Measurements from ENCODE around the gene VPS26A. TPM values are rescaled to one million over a fixed set of nuclear protein-coding genes. Genes with fewer than 3 reads are reported as not detected.

VPS26A gene
- total RNA-seq, 1 donor from 2014 or later: 56.0 TPM

GRCh38 chr10:69201045-69201444, 77.1 kb downstream of the VPS26A start:
- H3K36me3 Mint-ChIP-seq: peaks cover 9% of the 10 kb centered on the region
- H3K4me1 Mint-ChIP-seq (ENCODE audit: unreplicated experiment): no peaks in the 10 kb centered on the region
- no peaks in the 10 kb centered on the region for H3K27me3 Mint-ChIP-seq
- no peak for DNase-seq (ENCODE audit: extremely low spot score, unreplicated experiment)
- TF ChIP-seq CTCF (conservative IDR thresholded peaks at IDR 0.05): no peak
- H3K27ac Mint-ChIP-seq: no peak overlapping the region
- no peaks in the 10 kb centered on the region for H3K9me3 Mint-ChIP-seq
- no peak overlapping the region for H3K4me3 Mint-ChIP-seq

GRCh38 chr10:69202332-69202731, 78.4 kb downstream of the VPS26A start:
- H3K4me1 Mint-ChIP-seq (ENCODE audit: unreplicated experiment): no peaks in the 10 kb centered on the region
- peaks cover 9% of the 10 kb centered on the region for H3K36me3 Mint-ChIP-seq
- H3K27ac Mint-ChIP-seq: no peak overlapping the region
- no peaks in the 10 kb centered on the region for H3K9me3 Mint-ChIP-seq
- no peak for TF ChIP-seq CTCF (conservative IDR thresholded peaks at IDR 0.05)
- no peaks in the 10 kb centered on the region for H3K27me3 Mint-ChIP-seq
- H3K4me3 Mint-ChIP-seq: no peak overlapping the region
- DNase-seq (ENCODE audit: extremely low spot score, unreplicated experiment): no peak

GRCh38 chr10:69208761-69209160, 84.8 kb downstream of the VPS26A start:
- Mint-ChIP-seq H3K36me3 (peaks cover 13% of the 10 kb centered on the region), H3K9me3 (no peaks in the 10 kb centered on the region), H3K27me3 (no peaks in the 10 kb centered on the region), H3K4me3 (no peak overlapping the region), H3K4me1 (ENCODE audit: unreplicated experiment) (no peaks in the 10 kb centered on the region), H3K27ac (no peak overlapping the region)
- DNase-seq (ENCODE audit: extremely low spot score, unreplicated experiment): no peak
- TF ChIP-seq CTCF (conservative IDR thresholded peaks at IDR 0.05): no peak

- TF ChIP-seq CTCF (conservative IDR thresholded peaks at IDR 0.05): no peak
- Mint-ChIP-seq H3K4me3 (no peak overlapping the region), H3K27ac (no peak overlapping the region), H3K36me3 (peaks cover 13% of the 10 kb centered on the region), H3K4me1 (ENCODE audit: unreplicated experiment) (no peaks in the 10 kb centered on the region), H3K27me3 (no peaks in the 10 kb centered on the region), H3K9me3 (no peaks in the 10 kb centered on the region)
- no peak for DNase-seq (ENCODE audit: extremely low spot score, unreplicated experiment)
Observed at GRCh38 chr10:69209787-69210484, 86.0 kb downstream of the VPS26A start.

DNA sequence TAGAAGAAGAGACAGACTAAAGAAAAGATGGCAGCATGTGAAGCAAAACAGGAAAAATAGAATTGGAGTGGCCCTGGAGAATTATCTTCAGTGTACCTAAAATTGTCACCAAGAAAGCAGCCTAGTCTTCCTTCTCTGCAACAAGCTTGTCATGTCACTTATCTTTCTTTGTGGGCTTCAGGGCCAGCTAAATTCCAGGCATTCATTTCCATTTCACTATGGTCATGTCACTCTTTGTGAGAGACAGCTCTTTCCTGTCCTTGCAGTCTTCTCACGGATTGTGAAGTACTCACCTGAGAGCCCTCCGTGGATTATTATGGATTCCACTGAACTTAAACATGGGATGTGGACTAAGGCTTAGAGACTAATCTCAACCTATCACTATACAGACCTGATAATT, 87.1 kb downstream of the VPS26A start:
- no peak for TF ChIP-seq CTCF (conservative IDR thresholded peaks at IDR 0.05)
- no peak for DNase-seq (ENCODE audit: extremely low spot score, unreplicated experiment)
- Mint-ChIP-seq H3K4me1 (ENCODE audit: unreplicated experiment) (peaks cover 9% of the 10 kb centered on the region), H3K4me3 (no peak overlapping the region), H3K27ac (no peak overlapping the region), H3K9me3 (no peaks in the 10 kb centered on the region), H3K27me3 (peaks cover 3% of the 10 kb centered on the region), H3K36me3 (peaks cover 13% of the 10 kb centered on the region)

Measured in type B pancreatic cell (in vitro differentiated cells).